DOHH2 (cell line): ENCODE data around the gene WDFY4.

ENCODE experiments used
- H3F3A ChIP-seq: fragments of 200-600 bp; sonication (generic), shearing (Covaris generic); 2 replicates; pipeline ENCODE4 v1.6.0; 2016; ENCODE audit warnings: antibody characterized with exemption, mild to moderate bottlenecking; ENCODE audit not compliant: control insufficient read depth, insufficient read depth
- H3K27ac ChIP-seq: fragments of 200-600 bp; sonication (generic); 2 replicates; pipeline ENCODE4 v1.5.1; 2014; ENCODE audit warnings: low read depth, mild to moderate bottlenecking, low read length, moderate library complexity
- H3K27me3 ChIP-seq: fragments of 200-600 bp; sonication (generic); 2 replicates; pipeline ENCODE4 v1.6.1; 2014; ENCODE audit warnings: mild to moderate bottlenecking, low read length, mixed read lengths; ENCODE audit not compliant: control insufficient read depth
- H3K36me3 ChIP-seq: fragments of 200-600 bp; sonication (generic); 2 replicates; pipeline ENCODE4 v1.6.1; 2014; ENCODE audit warnings: mild to moderate bottlenecking, low read length, moderate library complexity, mixed read lengths; ENCODE audit not compliant: control insufficient read depth
- H3K4me1 ChIP-seq: fragments of 200-600 bp; sonication (generic); 2 replicates; pipeline ENCODE4 v1.6.1; 2014; ENCODE audit warnings: mild to moderate bottlenecking, low read length, mixed read lengths; ENCODE audit not compliant: control insufficient read depth
- H3K4me2 ChIP-seq: fragments of 200-600 bp; sonication (generic); 2 replicates; pipeline ENCODE4 v1.6.0; 2014; ENCODE audit warnings: mild to moderate bottlenecking, low read length, moderate library complexity
- H3K4me3 ChIP-seq: fragments of 200-600 bp; sonication (generic); 2 replicates; pipeline ENCODE4 v1.5.1; 2014; ENCODE audit warnings: mild to moderate bottlenecking, low read length, mixed read lengths
- H3K79me2 ChIP-seq: fragments of 200-600 bp; sonication (generic); 2 replicates; pipeline ENCODE4 v1.6.1; 2014; ENCODE audit warnings: mild to moderate bottlenecking, low read length, mixed read lengths; ENCODE audit not compliant: control insufficient read depth
- H3K9me2 ChIP-seq: fragments of 200-600 bp; sonication (generic); replicated peaks from 2 replicates; pipeline ENCODE4 v1.6.1; 2014; ENCODE audit warnings: mild to moderate bottlenecking, low read length, mixed read lengths; ENCODE audit not compliant: control insufficient read depth
- H3K9me3 ChIP-seq: fragments of 200-600 bp; sonication (generic); 2 replicates; pipeline ENCODE4 v1.6.1; 2014; ENCODE audit warnings: antibody characterized with exemption, low read length, mixed read lengths; ENCODE audit not compliant: control insufficient read depth, insufficient read depth
- H4K20me1 ChIP-seq: fragments of 200-600 bp; sonication (generic); 2 replicates; pipeline ENCODE4 v1.6.0; 2014; ENCODE audit warnings: low read depth, mild to moderate bottlenecking, antibody characterized with exemption, low read length, moderate library complexity; ENCODE audit not compliant: control insufficient read depth, insufficient read depth
- CTCF ChIP-seq: fragments of 200-600 bp; sonication (generic); IDR thresholded peaks from one replicate; pipeline ENCODE4 v1.5.1; 2014; ENCODE audit warnings: antibody characterized with exemption, mild to moderate bottlenecking, low read depth, low read length; ENCODE audit not compliant: poor library complexity, severe bottlenecking
- EZH2phosphoT487 ChIP-seq: fragments of 200-600 bp; sonication (generic); IDR thresholded peaks from 2 replicates; pipeline ENCODE4 v1.6.1; 2017; ENCODE audit warnings: borderline replicate concordance, mild to moderate bottlenecking, antibody characterized with exemption, low read length, moderate library complexity, mixed read lengths

Gene WDFY4

GRCh38 chr10:48670978-48671913, 13.4 kb upstream of the WDFY4 start:
- H3K4me1 ChIP-seq: peaks cover 75% of the 10 kb centered on the region

GRCh38 chr10:48671914-48672595, 12.6 kb upstream of the WDFY4 start:
- Histone ChIP-seq H3K4me1 (peaks cover 70% of the 10 kb centered on the region), H3K36me3 (peaks cover 2% of the 10 kb centered on the region; the same call in 1 of the 2 replicates), H3K27me3 (no peaks in the 10 kb centered on the region), H4K20me1 (no peaks in the 10 kb centered on the region), H3K4me2 (peak overlapping the region; percentile 97), H3K4me3 (peak overlapping the region; percentile 79), H3K9me3 (no peaks in the 10 kb centered on the region), H3K79me2 (peaks cover 4% of the 10 kb centered on the region; the same call in 1 of the 2 replicates), H3K9me2 (no peaks in the 10 kb centered on the region), H3F3A (peaks cover 32% of the 10 kb centered on the region), H3K27ac (peak overlapping the region; percentile 99)
- TF ChIP-seq CTCF (no peak), EZH2phosphoT487 (no peak)

More at GRCh38 chr10:48670978-48671913, 13.4 kb upstream of the WDFY4 start:
- TF ChIP-seq CTCF: no peak
- no peak for TF ChIP-seq EZH2phosphoT487
- H3K9me3 ChIP-seq: no peaks in the 10 kb centered on the region
- peaks cover 32% of the 10 kb centered on the region for H3F3A ChIP-seq
- peaks cover 4% of the 10 kb centered on the region; the same call in 1 of the 2 replicates for H3K79me2 ChIP-seq
- peaks cover 2% of the 10 kb centered on the region; the same call in 1 of the 2 replicates for H3K36me3 ChIP-seq
- no peaks in the 10 kb centered on the region for H3K9me2 ChIP-seq
- H4K20me1 ChIP-seq: no peaks in the 10 kb centered on the region
- H3K4me2 ChIP-seq: peak overlapping the region; percentile 97
- no peaks in the 10 kb centered on the region for H3K27me3 ChIP-seq
- peak overlapping the region; percentile 99 for H3K27ac ChIP-seq
- peak overlapping the region; percentile 79 for H3K4me3 ChIP-seq

GRCh38 chr10:48672596-48673265, 11.9 kb upstream of the WDFY4 start:
- Histone ChIP-seq H3K4me1 (peaks cover 66% of the 10 kb centered on the region), H3K27ac (peak overlapping the region; percentile 99), H4K20me1 (no peaks in the 10 kb centered on the region), H3K36me3 (peaks cover 2% of the 10 kb centered on the region; the same call in 1 of the 2 replicates), H3K4me3 (peak overlapping the region; percentile 79), H3F3A (peaks cover 31% of the 10 kb centered on the region), H3K27me3 (no peaks in the 10 kb centered on the region), H3K9me2 (no peaks in the 10 kb centered on the region), H3K4me2 (peak overlapping the region; percentile 97), H3K79me2 (peaks cover 4% of the 10 kb centered on the region; the same call in 1 of the 2 replicates), H3K9me3 (peaks cover 4% of the 10 kb centered on the region)
- TF ChIP-seq EZH2phosphoT487: no peak
- TF ChIP-seq CTCF: no peak
